HG03520 (cell line): ENCODE results near the gene EXOSC10.
A peak's percentile ranks its signal among the peaks of the same experiment; 100 is the strongest.
"Not testable (repeated sequence)": the region's sequence is repeated elsewhere in the genome, so short reads cannot be mapped to it uniquely, and the experiment has no call there.

Experiments used
- ATAC-seq: cut with Tn5 transposase; IDR thresholded peaks from one replicate; pipeline ENCODE4 v1.9.1; 2021; ENCODE audit warnings: mild to moderate bottlenecking, moderate library complexity; ENCODE audit not compliant: unreplicated experiment

Gene EXOSC10

GRCh38 chr1:11062965-11063401, 36.7 kb downstream of the EXOSC10 start:
- no peak for ATAC-seq

GRCh38 chr1:11061652-11062365, 37.9 kb downstream of the EXOSC10 start:
- no peak for ATAC-seq

- peak; percentile 93 for ATAC-seq
Measured at GRCh38 chr1:11059968-11060830, 39.5 kb downstream of the EXOSC10 start, which contains the start of gene SRM. Gene SRM (minus strand): TSS chr1:11060018. CDS start chr1:11059943, 75 bp downstream.

GRCh38 chr1:11059155-11059967, 40.3 kb downstream of the EXOSC10 start:
- ATAC-seq, result peak; percentile 15

- no peak for ATAC-seq
Measured at GRCh38 chr1:11058595-11059154, 41.0 kb downstream of the EXOSC10 start.

GRCh38 chr1:11058026-11058425, 41.6 kb downstream of the EXOSC10 start:
- ATAC-seq, result no peak

GRCh38 chr1:11057477-11057876, 42.2 kb downstream of the EXOSC10 start:
- ATAC-seq, result no peak

- ATAC-seq, result no peak
Measured at GRCh38 chr1:11056504-11056903, 43.2 kb downstream of the EXOSC10 start.

GRCh38 chr1:11055676-11056075, 44.0 kb downstream of the EXOSC10 start:
- ATAC-seq, result no peak

GRCh38 chr1:11054666-11055065, 45.0 kb downstream of the EXOSC10 start:
- no peak for ATAC-seq

GRCh38 chr1:11054181-11054580, 45.5 kb downstream of the EXOSC10 start:
- ATAC-seq, result no peak

GRCh38 chr1:11053758-11054137, 45.9 kb downstream of the EXOSC10 start:
- ATAC-seq, result no peak

GRCh38 chr1:11052839-11053757, 46.6 kb downstream of the EXOSC10 start:
- ATAC-seq, result no peak

GRCh38 chr1:11051781-11052511, 47.7 kb downstream of the EXOSC10 start:
- ATAC-seq, result no peak

GRCh38 chr1:11051121-11051520, 48.5 kb downstream of the EXOSC10 start:
- ATAC-seq, result not testable (repeated sequence)

GRCh38 chr1:11046625-11047365, 52.9 kb downstream of the EXOSC10 start, which contains the start of gene MASP2:
Gene MASP2 (minus strand): TSS chr1:11047239. CDS start chr1:11047207, 32 bp downstream.
- no peak for ATAC-seq

- no peak for ATAC-seq
Measured at GRCh38 chr1:11046270-11046566, 53.5 kb downstream of the EXOSC10 start.
